ENCODE results near the gene EHBP1.

The EHBP1 gene

GRCh38 chr2:62785216-62785615 lies 79.7 kb downstream of the EHBP1 start:
- Histone ChIP-seq H3K9me3 (ENCODE audit: control insufficient read depth, insufficient read depth, low read length) (peaks cover 7% of the 10 kb centered on the region), H3K9ac (ENCODE audit: low read depth, low read length) (no peak overlapping the region), H3K36me3 (ENCODE audit: control insufficient read depth, insufficient read depth, low read length) (no peaks in the 10 kb centered on the region), H3K4me1 (ENCODE audit: control insufficient read depth, insufficient read depth, low read length) (no peaks in the 10 kb centered on the region), H3K27ac (ENCODE audit: low read depth, low read length) (no peak overlapping the region), H3K27me3 (ENCODE audit: control insufficient read depth, insufficient read depth, low read length) (no peaks in the 10 kb centered on the region), H3K4me3 (ENCODE audit: low read depth, low read length) (no peak overlapping the region)

- Histone ChIP-seq H3K9me3 (ENCODE audit: control insufficient read depth, insufficient read depth, low read length) (peaks cover 7% of the 10 kb centered on the region), H3K27ac (ENCODE audit: low read depth, low read length) (no peak overlapping the region), H3K27me3 (ENCODE audit: control insufficient read depth, insufficient read depth, low read length) (no peaks in the 10 kb centered on the region), H3K4me1 (ENCODE audit: control insufficient read depth, insufficient read depth, low read length) (no peaks in the 10 kb centered on the region), H3K36me3 (ENCODE audit: control insufficient read depth, insufficient read depth, low read length) (no peaks in the 10 kb centered on the region), H3K4me3 (ENCODE audit: low read depth, low read length) (no peak overlapping the region), H3K9ac (ENCODE audit: low read depth, low read length) (no peak overlapping the region)
Observed at GRCh38 chr2:62785810-62786597, 80.5 kb downstream of the EHBP1 start.

GRCh38 chr2:62787386-62787785 lies 81.9 kb downstream of the EHBP1 start:
- Histone ChIP-seq H3K27ac (ENCODE audit: low read depth, low read length) (no peak overlapping the region), H3K4me1 (ENCODE audit: control insufficient read depth, insufficient read depth, low read length) (no peaks in the 10 kb centered on the region), H3K9ac (ENCODE audit: low read depth, low read length) (no peak overlapping the region), H3K4me3 (ENCODE audit: low read depth, low read length) (no peak overlapping the region), H3K36me3 (ENCODE audit: control insufficient read depth, insufficient read depth, low read length) (no peaks in the 10 kb centered on the region), H3K27me3 (ENCODE audit: control insufficient read depth, insufficient read depth, low read length) (no peaks in the 10 kb centered on the region), H3K9me3 (ENCODE audit: control insufficient read depth, insufficient read depth, low read length) (peaks cover 7% of the 10 kb centered on the region)

GRCh38 chr2:62789518-62789917 lies 84.0 kb downstream of the EHBP1 start:
- H3K9me3 ChIP-seq (ENCODE audit: control insufficient read depth, insufficient read depth, low read length) = no peaks in the 10 kb centered on the region
- no peaks in the 10 kb centered on the region for H3K4me1 ChIP-seq (ENCODE audit: control insufficient read depth, insufficient read depth, low read length)
- H3K36me3 ChIP-seq (ENCODE audit: control insufficient read depth, insufficient read depth, low read length) = no peaks in the 10 kb centered on the region
- H3K9ac ChIP-seq (ENCODE audit: low read depth, low read length) = no peak overlapping the region
- no peak overlapping the region for H3K4me3 ChIP-seq (ENCODE audit: low read depth, low read length)
- no peaks in the 10 kb centered on the region for H3K27me3 ChIP-seq (ENCODE audit: control insufficient read depth, insufficient read depth, low read length)
- H3K27ac ChIP-seq (ENCODE audit: low read depth, low read length) = no peak overlapping the region

GRCh38 chr2:62789918-62790317 lies 84.4 kb downstream of the EHBP1 start:
- Histone ChIP-seq H3K27me3 (ENCODE audit: control insufficient read depth, insufficient read depth, low read length) (no peaks in the 10 kb centered on the region), H3K4me1 (ENCODE audit: control insufficient read depth, insufficient read depth, low read length) (no peaks in the 10 kb centered on the region), H3K27ac (ENCODE audit: low read depth, low read length) (no peak overlapping the region), H3K4me3 (ENCODE audit: low read depth, low read length) (no peak overlapping the region), H3K9me3 (ENCODE audit: control insufficient read depth, insufficient read depth, low read length) (no peaks in the 10 kb centered on the region), H3K9ac (ENCODE audit: low read depth, low read length) (no peak overlapping the region), H3K36me3 (ENCODE audit: control insufficient read depth, insufficient read depth, low read length) (no peaks in the 10 kb centered on the region)

GRCh38 chr2:62792408-62792807 lies 86.9 kb downstream of the EHBP1 start:
- H3K27ac ChIP-seq (ENCODE audit: low read depth, low read length) = no peak overlapping the region
- no peaks in the 10 kb centered on the region for H3K4me1 ChIP-seq (ENCODE audit: control insufficient read depth, insufficient read depth, low read length)
- H3K36me3 ChIP-seq (ENCODE audit: control insufficient read depth, insufficient read depth, low read length) = no peaks in the 10 kb centered on the region
- H3K9ac ChIP-seq (ENCODE audit: low read depth, low read length) = no peak overlapping the region
- no peaks in the 10 kb centered on the region for H3K27me3 ChIP-seq (ENCODE audit: control insufficient read depth, insufficient read depth, low read length)
- H3K9me3 ChIP-seq (ENCODE audit: control insufficient read depth, insufficient read depth, low read length) = no peaks in the 10 kb centered on the region
- H3K4me3 ChIP-seq (ENCODE audit: low read depth, low read length) = no peak overlapping the region

GRCh38 chr2:62793213-62793612 lies 87.7 kb downstream of the EHBP1 start:
- Histone ChIP-seq H3K4me3 (ENCODE audit: low read depth, low read length) (no peak overlapping the region), H3K27me3 (ENCODE audit: control insufficient read depth, insufficient read depth, low read length) (no peaks in the 10 kb centered on the region), H3K9me3 (ENCODE audit: control insufficient read depth, insufficient read depth, low read length) (no peaks in the 10 kb centered on the region), H3K27ac (ENCODE audit: low read depth, low read length) (no peak overlapping the region), H3K9ac (ENCODE audit: low read depth, low read length) (no peak overlapping the region), H3K4me1 (ENCODE audit: control insufficient read depth, insufficient read depth, low read length) (no peaks in the 10 kb centered on the region), H3K36me3 (ENCODE audit: control insufficient read depth, insufficient read depth, low read length) (no peaks in the 10 kb centered on the region)

GRCh38 chr2:62794791-62795190 lies 89.3 kb downstream of the EHBP1 start:
- no peaks in the 10 kb centered on the region for H3K4me1 ChIP-seq (ENCODE audit: control insufficient read depth, insufficient read depth, low read length)
- no peaks in the 10 kb centered on the region for H3K9me3 ChIP-seq (ENCODE audit: control insufficient read depth, insufficient read depth, low read length)
- no peak overlapping the region for H3K4me3 ChIP-seq (ENCODE audit: low read depth, low read length)
- H3K9ac ChIP-seq (ENCODE audit: low read depth, low read length) = no peak overlapping the region
- H3K27ac ChIP-seq (ENCODE audit: low read depth, low read length) = no peak overlapping the region
- no peaks in the 10 kb centered on the region for H3K36me3 ChIP-seq (ENCODE audit: control insufficient read depth, insufficient read depth, low read length)
- no peaks in the 10 kb centered on the region for H3K27me3 ChIP-seq (ENCODE audit: control insufficient read depth, insufficient read depth, low read length)

GRCh38 chr2:62795341-62795740 lies 89.8 kb downstream of the EHBP1 start:
- Histone ChIP-seq H3K36me3 (ENCODE audit: control insufficient read depth, insufficient read depth, low read length) (no peaks in the 10 kb centered on the region), H3K9ac (ENCODE audit: low read depth, low read length) (no peak overlapping the region), H3K27me3 (ENCODE audit: control insufficient read depth, insufficient read depth, low read length) (no peaks in the 10 kb centered on the region), H3K27ac (ENCODE audit: low read depth, low read length) (no peak overlapping the region), H3K4me3 (ENCODE audit: low read depth, low read length) (no peak overlapping the region), H3K4me1 (ENCODE audit: control insufficient read depth, insufficient read depth, low read length) (no peaks in the 10 kb centered on the region), H3K9me3 (ENCODE audit: control insufficient read depth, insufficient read depth, low read length) (no peaks in the 10 kb centered on the region)

GRCh38 chr2:62797107-62797506 lies 91.6 kb downstream of the EHBP1 start:
- H3K4me3 ChIP-seq (ENCODE audit: low read depth, low read length) = no peak overlapping the region
- no peak overlapping the region for H3K9ac ChIP-seq (ENCODE audit: low read depth, low read length)
- H3K9me3 ChIP-seq (ENCODE audit: control insufficient read depth, insufficient read depth, low read length) = no peaks in the 10 kb centered on the region
- no peaks in the 10 kb centered on the region for H3K36me3 ChIP-seq (ENCODE audit: control insufficient read depth, insufficient read depth, low read length)
- H3K4me1 ChIP-seq (ENCODE audit: control insufficient read depth, insufficient read depth, low read length) = no peaks in the 10 kb centered on the region
- no peaks in the 10 kb centered on the region for H3K27me3 ChIP-seq (ENCODE audit: control insufficient read depth, insufficient read depth, low read length)
- no peak overlapping the region for H3K27ac ChIP-seq (ENCODE audit: low read depth, low read length)

- H3K4me3 ChIP-seq (ENCODE audit: low read depth, low read length) = no peak overlapping the region
- no peaks in the 10 kb centered on the region for H3K4me1 ChIP-seq (ENCODE audit: control insufficient read depth, insufficient read depth, low read length)
- no peaks in the 10 kb centered on the region for H3K9me3 ChIP-seq (ENCODE audit: control insufficient read depth, insufficient read depth, low read length)
- H3K27me3 ChIP-seq (ENCODE audit: control insufficient read depth, insufficient read depth, low read length) = no peaks in the 10 kb centered on the region
- H3K27ac ChIP-seq (ENCODE audit: low read depth, low read length) = no peak overlapping the region
- no peak overlapping the region for H3K9ac ChIP-seq (ENCODE audit: low read depth, low read length)
- H3K36me3 ChIP-seq (ENCODE audit: control insufficient read depth, insufficient read depth, low read length) = no peaks in the 10 kb centered on the region
Observed at GRCh38 chr2:62800618-62801017, 95.1 kb downstream of the EHBP1 start.
